Calu3 (cell line): ENCODE measurements around the gene ZNF784. TPM values are rescaled to one million over a fixed set of nuclear protein-coding genes. Genes with fewer than 3 reads are reported as not detected.

Source experiments
- BruUV-seq: library from RNA; stranded (reverse); fragments of 400-500 nt; replicated peaks from 2 replicates; lab custom pipeline; 2021; lab: Mats Ljungman, UMichigan
- CTCF ChIA-PET: fragments of 300-600 bp; sonication (Branson Sonifier 250); formaldehyde crosslinking; loops from one replicate; lab custom pipeline; 2022; ENCODE audit warnings: antibody characterized with exemption; lab: Charles Lee
- DNase-seq: peaks from one replicate; pipeline ENCODE4 v3.0.0; 2022
- H3K27ac Mint-ChIP-seq: one replicate; pipeline ENCODE4 v1.8.0; 2022; ENCODE audit warnings: mixed read lengths; ENCODE audit not compliant: unreplicated experiment
- H3K27me3 Mint-ChIP-seq: one replicate; pipeline ENCODE4 v1.8.0; 2022; ENCODE audit warnings: mixed read lengths; ENCODE audit not compliant: unreplicated experiment
- H3K36me3 Mint-ChIP-seq: one replicate; pipeline ENCODE4 v1.8.0; 2022; ENCODE audit warnings: mild to moderate bottlenecking, moderate library complexity, mixed read lengths; ENCODE audit not compliant: insufficient read depth, unreplicated experiment
- H3K4me1 Mint-ChIP-seq: one replicate; pipeline ENCODE4 v1.8.0; 2022; ENCODE audit warnings: mild to moderate bottlenecking, low read depth, mixed read lengths; ENCODE audit not compliant: unreplicated experiment
- H3K4me3 Mint-ChIP-seq: one replicate; pipeline ENCODE4 v1.8.0; 2022; ENCODE audit warnings: mild to moderate bottlenecking, low read depth, moderate library complexity, mixed read lengths; ENCODE audit not compliant: unreplicated experiment
- H3K9me3 Mint-ChIP-seq: one replicate; pipeline ENCODE4 v1.8.0; 2022; ENCODE audit warnings: low read depth, mixed read lengths; ENCODE audit not compliant: unreplicated experiment
- intact Hi-C: fragments of 100-400 bp; cut with micrococcal nuclease; formaldehyde crosslinking; loops from one replicate; pipeline ENCODE4 v1.10.0; 2022; ENCODE audit not compliant: unreplicated experiment
- total RNA-seq: library from RNA; stranded (reverse); gene quantifications from 2 replicates; pipeline ENCODE4 v1.2.3, GENCODE V29; 2022
- TF ChIP-seq, protein P1 (sequence below): fragments of 200-600 bp; IDR thresholded peaks from one replicate; pipeline ENCODE4 v1.8.0; 2022; ENCODE audit warnings: antibody characterized with exemption; ENCODE audit not compliant: unreplicated experiment

The ZNF784 gene
- total RNA-seq, 1 experiment from 2014 or later = 6.0 TPM

DNA sequence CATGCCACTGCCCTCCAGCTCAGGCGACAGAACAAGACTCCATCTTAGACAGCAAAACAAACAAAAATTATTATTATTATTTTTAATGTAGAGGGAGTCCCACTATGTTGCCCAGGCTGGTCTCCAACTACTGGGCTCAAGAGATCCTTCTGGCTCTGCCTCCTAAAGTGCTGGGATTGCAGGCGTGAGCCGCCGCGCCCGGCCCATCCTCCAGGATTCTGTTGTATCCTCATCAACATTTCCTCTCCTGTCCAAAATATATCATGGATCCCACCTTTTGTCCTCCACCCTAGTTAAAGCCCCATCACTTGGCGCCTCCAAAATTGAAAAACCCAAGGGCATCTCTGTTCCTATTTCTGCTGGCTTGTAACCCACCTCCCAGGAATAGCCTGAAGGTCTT is 1.2 kb downstream of the ZNF784 start:
- H3K4me1 Mint-ChIP-seq = peaks cover 19% of the 10 kb centered on the region
- TF ChIP-seq, protein P1, sequence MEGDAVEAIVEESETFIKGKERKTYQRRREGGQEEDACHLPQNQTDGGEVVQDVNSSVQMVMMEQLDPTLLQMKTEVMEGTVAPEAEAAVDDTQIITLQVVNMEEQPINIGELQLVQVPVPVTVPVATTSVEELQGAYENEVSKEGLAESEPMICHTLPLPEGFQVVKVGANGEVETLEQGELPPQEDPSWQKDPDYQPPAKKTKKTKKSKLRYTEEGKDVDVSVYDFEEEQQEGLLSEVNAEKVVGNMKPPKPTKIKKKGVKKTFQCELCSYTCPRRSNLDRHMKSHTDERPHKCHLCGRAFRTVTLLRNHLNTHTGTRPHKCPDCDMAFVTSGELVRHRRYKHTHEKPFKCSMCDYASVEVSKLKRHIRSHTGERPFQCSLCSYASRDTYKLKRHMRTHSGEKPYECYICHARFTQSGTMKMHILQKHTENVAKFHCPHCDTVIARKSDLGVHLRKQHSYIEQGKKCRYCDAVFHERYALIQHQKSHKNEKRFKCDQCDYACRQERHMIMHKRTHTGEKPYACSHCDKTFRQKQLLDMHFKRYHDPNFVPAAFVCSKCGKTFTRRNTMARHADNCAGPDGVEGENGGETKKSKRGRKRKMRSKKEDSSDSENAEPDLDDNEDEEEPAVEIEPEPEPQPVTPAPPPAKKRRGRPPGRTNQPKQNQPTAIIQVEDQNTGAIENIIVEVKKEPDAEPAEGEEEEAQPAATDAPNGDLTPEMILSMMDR = no peak
- BruUV-seq = no TSS peak
- DNase-seq = no peak
- H3K9me3 Mint-ChIP-seq = no peaks in the 10 kb centered on the region
- no peak overlapping the region for H3K4me3 Mint-ChIP-seq
- no peaks in the 10 kb centered on the region for H3K27me3 Mint-ChIP-seq
- H3K27ac Mint-ChIP-seq = peak overlapping the region; percentile 95
- peaks cover 40% of the 10 kb centered on the region for H3K36me3 Mint-ChIP-seq
- CTCF ChIA-PET = no interaction called here
- intact Hi-C loops = no loop called here

DNA sequence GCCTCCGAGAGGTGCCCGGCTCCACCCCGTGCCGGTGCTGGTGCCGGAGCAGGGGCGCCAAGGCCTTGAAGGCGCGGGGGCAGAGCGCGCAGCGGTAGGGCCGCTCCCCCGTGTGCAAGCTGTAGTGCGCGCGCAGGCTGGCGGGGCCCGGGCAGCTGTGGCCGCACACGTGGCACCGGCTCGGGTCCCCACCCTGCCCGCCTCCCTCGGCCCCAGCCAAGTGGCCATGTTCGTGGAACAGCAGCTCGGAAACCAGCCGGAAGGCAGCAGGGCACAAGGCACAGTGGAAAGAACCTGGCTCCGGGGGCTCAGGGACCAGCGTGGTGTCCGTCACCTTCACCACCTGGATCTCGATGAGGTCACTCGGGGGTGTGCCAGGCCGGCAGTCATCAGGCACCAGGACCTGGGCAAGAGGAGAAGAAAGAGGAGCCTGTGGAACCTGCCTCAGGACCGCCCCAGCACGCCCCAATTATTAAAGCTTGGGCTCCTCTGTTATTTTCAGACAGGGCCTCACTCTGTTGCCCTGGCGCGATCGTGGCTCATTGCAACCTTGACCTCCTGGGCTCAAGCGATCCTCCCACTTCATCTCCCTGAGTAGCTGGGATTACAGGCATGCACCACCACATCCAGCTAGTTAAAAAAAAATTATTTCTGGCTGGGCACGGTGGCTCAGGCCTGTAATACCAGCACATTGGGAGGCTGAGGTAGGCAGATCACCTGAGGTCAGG is 2.0 kb downstream of the ZNF784 start:
- TF ChIP-seq, protein P1 = no peak
- Mint-ChIP-seq H3K27ac (no peak overlapping the region), H3K36me3 (peaks cover 48% of the 10 kb centered on the region), H3K9me3 (no peaks in the 10 kb centered on the region), H3K4me3 (no peak overlapping the region), H3K4me1 (peaks cover 19% of the 10 kb centered on the region), H3K27me3 (no peaks in the 10 kb centered on the region)
- no TSS peak for BruUV-seq
- intact Hi-C loops = no loop called here
- CTCF ChIA-PET = no interaction called here
- no peak for DNase-seq

DNA sequence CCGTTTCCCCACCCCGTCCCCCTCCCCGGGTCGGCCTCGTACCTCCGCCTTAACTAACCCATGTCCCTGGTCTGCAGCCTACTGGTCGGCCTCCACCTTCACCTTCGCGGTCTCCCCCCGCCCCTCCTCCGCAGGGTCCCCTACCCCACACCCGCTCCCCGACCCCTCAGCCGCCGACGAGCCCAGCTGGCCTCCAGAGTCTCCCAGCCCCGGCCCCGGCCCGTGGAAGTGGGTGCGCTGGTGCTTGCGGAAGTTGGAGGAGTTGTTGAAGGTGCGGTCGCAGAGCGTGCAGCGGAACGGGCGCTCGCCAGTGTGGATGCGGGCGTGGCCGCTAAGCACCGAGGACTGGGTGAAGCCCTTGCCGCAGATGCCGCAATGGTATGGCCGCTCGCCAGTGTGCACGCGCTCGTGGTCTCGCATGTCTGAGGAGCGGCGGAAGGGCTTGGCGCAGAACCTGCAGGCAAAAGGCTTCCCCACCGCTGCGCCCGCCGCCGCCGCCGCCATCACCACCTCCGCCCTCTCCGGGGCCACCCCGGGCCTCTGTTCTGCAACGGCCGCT is 2.6 kb downstream of the ZNF784 start:
- TF ChIP-seq, protein P1 = no peak
- no peak overlapping the region for H3K27ac Mint-ChIP-seq
- BruUV-seq = no TSS peak
- H3K4me3 Mint-ChIP-seq = no peak overlapping the region
- intact Hi-C loops = no loop called here
- peaks cover 19% of the 10 kb centered on the region for H3K4me1 Mint-ChIP-seq
- DNase-seq = no peak
- CTCF ChIA-PET = no interaction called here
- no peaks in the 10 kb centered on the region for H3K27me3 Mint-ChIP-seq
- peaks cover 52% of the 10 kb centered on the region for H3K36me3 Mint-ChIP-seq
- H3K9me3 Mint-ChIP-seq = no peaks in the 10 kb centered on the region

DNA sequence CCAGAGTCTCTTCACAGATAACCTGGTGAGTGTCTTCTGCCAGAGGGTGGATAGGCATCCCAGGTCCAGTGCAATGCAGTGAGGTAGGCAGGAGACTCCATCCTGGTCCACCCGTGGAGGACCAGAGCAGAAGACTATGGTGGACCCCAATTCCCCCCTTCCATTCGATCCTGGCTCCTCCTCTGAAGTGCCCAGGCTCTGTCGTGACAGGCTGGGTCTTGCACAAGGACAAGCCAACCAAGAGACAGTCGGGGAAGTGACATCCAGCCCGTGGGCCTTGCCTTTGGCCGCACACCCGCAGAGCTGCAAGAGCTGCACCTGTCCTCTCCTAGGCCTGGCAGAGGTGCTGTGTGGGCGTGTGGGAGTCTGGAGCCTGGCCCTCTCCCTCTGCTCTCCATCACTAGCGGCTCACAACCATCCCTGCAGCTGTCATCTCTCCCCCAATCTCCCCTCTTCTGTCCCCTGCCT is 3.1 kb downstream of the ZNF784 start:
- CTCF ChIA-PET = no interaction called here

More for the DNA sequence above, 3.1 kb downstream of the ZNF784 start:
- peaks cover 57% of the 10 kb centered on the region for H3K36me3 Mint-ChIP-seq
- no TSS peak for BruUV-seq
- no peaks in the 10 kb centered on the region for H3K9me3 Mint-ChIP-seq
- intact Hi-C loops = no loop called here
- DNase-seq = no peak
- H3K27ac Mint-ChIP-seq = no peak overlapping the region
- TF ChIP-seq, protein P1 = no peak
- peaks cover 19% of the 10 kb centered on the region for H3K4me1 Mint-ChIP-seq
- no peak overlapping the region for H3K4me3 Mint-ChIP-seq
- H3K27me3 Mint-ChIP-seq = no peaks in the 10 kb centered on the region
